ENCODE data around the gene MYO15B. TPM values are rescaled to one million over a fixed set of nuclear protein-coding genes. Genes with fewer than 3 reads are reported as not detected.
A peak's percentile ranks its signal among the peaks of the same experiment; 100 is the strongest.

The MYO15B gene
- total and polyA plus RNA-seq, 4 donors, result 84.5 to 197 (median 167) TPM

DNA sequence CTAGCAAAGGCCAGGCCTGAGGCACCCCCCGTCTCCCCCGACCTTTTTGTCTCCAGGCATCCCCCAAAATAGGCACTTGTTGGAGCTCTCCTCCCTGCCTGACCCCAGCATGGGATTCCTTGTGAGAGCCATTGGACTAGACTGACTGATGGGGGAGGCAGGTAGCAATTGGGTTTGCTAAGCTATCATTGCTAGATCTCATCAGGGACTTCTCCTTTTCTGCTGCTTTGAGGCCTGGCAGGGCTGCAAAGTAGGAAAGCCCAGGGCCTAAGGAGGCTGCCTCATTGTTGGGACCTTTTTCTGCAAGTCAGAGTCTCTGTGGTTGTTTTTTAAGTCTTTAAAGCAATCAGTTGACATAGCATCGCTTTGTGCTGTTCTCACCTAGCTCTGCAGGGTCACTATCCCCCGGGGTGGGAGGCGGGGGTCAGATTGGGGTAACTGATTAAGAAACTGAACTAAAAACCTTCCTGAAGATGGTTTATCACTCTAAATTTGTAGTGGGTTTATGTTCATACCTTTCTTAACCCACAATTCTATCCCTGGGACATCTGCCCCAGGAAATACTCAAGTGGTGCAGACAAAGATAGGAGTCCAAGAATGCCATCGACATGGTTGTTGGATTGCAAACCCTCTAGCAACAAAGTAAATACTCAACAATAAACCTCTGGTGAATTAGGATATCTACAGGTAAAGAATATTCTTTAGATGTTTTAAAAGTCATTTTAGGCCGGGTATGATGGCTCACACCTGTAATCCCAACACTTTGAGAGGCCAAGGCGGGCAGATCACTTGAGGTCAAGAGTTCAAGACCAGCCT is 34.1 kb upstream of the MYO15B start:
- H3K36me3 ChIP-seq (ENCODE audit: control insufficient read depth in 4 of 4, insufficient read depth in 4 of 4, low read length in 4 of 4), result peaks cover 0 to 5% (median 0%) of the 10 kb centered on the region in 4 donors
- no peak for ATAC-seq (ENCODE audit: insufficient read depth, low FRiP score)

DNA sequence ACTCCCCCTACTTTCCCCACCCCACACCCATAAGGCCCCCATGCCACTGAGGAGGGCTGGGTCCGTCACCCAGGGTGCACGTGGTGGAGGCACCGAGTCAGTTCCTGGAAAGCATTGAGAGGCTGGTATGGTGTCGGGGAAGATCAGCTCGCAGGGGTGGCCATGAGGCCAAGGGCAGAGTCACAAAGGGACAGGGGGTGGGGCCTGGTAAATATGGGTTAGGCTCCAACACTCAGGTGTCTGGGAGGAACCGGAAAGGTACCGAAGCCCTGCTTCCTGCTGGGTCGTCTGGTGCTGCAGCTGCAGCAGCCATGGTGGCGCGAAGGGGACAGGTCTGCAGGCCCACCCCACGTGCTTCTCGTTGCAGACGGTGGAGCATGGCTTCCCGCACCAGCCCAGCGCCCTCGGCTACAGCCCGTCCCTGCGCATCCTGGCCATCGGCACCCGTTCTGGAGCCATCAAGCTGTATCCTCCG is 31.9 kb upstream of the MYO15B start:
- no peak for DNase-seq

More for the DNA sequence above, 34.1 kb upstream of the MYO15B start:
- H3K9ac ChIP-seq (ENCODE audit: insufficient read depth in 1 of 2, low read length in 2 of 2), result no peak overlapping the region
- TF ChIP-seq, protein P1, sequence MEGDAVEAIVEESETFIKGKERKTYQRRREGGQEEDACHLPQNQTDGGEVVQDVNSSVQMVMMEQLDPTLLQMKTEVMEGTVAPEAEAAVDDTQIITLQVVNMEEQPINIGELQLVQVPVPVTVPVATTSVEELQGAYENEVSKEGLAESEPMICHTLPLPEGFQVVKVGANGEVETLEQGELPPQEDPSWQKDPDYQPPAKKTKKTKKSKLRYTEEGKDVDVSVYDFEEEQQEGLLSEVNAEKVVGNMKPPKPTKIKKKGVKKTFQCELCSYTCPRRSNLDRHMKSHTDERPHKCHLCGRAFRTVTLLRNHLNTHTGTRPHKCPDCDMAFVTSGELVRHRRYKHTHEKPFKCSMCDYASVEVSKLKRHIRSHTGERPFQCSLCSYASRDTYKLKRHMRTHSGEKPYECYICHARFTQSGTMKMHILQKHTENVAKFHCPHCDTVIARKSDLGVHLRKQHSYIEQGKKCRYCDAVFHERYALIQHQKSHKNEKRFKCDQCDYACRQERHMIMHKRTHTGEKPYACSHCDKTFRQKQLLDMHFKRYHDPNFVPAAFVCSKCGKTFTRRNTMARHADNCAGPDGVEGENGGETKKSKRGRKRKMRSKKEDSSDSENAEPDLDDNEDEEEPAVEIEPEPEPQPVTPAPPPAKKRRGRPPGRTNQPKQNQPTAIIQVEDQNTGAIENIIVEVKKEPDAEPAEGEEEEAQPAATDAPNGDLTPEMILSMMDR (IDR thresholded peaks at IDR 0.05; ENCODE audit: control extremely low read depth, extremely low read depth), result no peak
- H3K4me1 ChIP-seq (ENCODE audit: control insufficient read depth in 5 of 5, insufficient read depth in 5 of 5, low read length in 5 of 5), result peaks cover 0 to 24% (median 9%) of the 10 kb centered on the region in 5 donors
- WGBS, 2 donors, result 76 to 79% methylated on average over 8 of the region's 8 CpGs
- H3K27ac ChIP-seq (ENCODE audit: low read depth in 1 of 2, low read length in 1 of 2), result peak overlapping the region in 1 of 2 donors; percentile 0
- H3K4me3 ChIP-seq, result no peak overlapping the region
- no peak for DNase-seq
- no peaks in the 10 kb centered on the region for H3K27me3 ChIP-seq (ENCODE audit: control insufficient read depth in 3 of 3, insufficient read depth in 3 of 3, low read length in 2 of 3)
- no peaks in the 10 kb centered on the region for H3K9me3 ChIP-seq (ENCODE audit: control insufficient read depth in 4 of 4, insufficient read depth in 3 of 4, low read length in 3 of 4)

GRCh38 chr17:75557075-75557851 is 30.3 kb upstream of the MYO15B start:
- WGBS, 2 donors, result 54 to 79% methylated on average over 15 of the region's 15 CpGs
- Histone ChIP-seq H3K4me1 (ENCODE audit: control insufficient read depth in 5 of 5, insufficient read depth in 5 of 5, low read length in 5 of 5) (peaks cover 0 to 23% (median 4%) of the 10 kb centered on the region in 5 donors), H3K4me3 (no peak overlapping the region), H3K27me3 (ENCODE audit: control insufficient read depth in 3 of 3, insufficient read depth in 3 of 3, low read length in 2 of 3) (no peaks in the 10 kb centered on the region), H3K27ac (ENCODE audit: low read depth in 1 of 2, low read length in 1 of 2) (peak overlapping the region in 1 of 2 donors; percentile 43), H3K9ac (ENCODE audit: insufficient read depth in 1 of 2, low read length in 2 of 2) (no peak overlapping the region), H3K9me3 (ENCODE audit: control insufficient read depth in 4 of 4, insufficient read depth in 3 of 4, low read length in 3 of 4) (no peaks in the 10 kb centered on the region), H3K36me3 (ENCODE audit: control insufficient read depth in 4 of 4, insufficient read depth in 4 of 4, low read length in 4 of 4) (peaks cover 0 to 12% (median 0%) of the 10 kb centered on the region in 4 donors)
- DNase-seq (peak; percentile 55 to 84 (median 82)), ATAC-seq (ENCODE audit: insufficient read depth, low FRiP score) (peak; percentile 34)
- TF ChIP-seq, protein P1 (IDR thresholded peaks at IDR 0.05; ENCODE audit: control extremely low read depth, extremely low read depth), result no peak

More for the DNA sequence above, 31.9 kb upstream of the MYO15B start:
- H3K9me3 ChIP-seq (ENCODE audit: control insufficient read depth in 4 of 4, insufficient read depth in 3 of 4, low read length in 3 of 4), result no peaks in the 10 kb centered on the region
- no peaks in the 10 kb centered on the region for H3K27me3 ChIP-seq (ENCODE audit: control insufficient read depth in 3 of 3, insufficient read depth in 3 of 3, low read length in 2 of 3)
- H3K27ac ChIP-seq (ENCODE audit: low read depth in 1 of 2, low read length in 1 of 2), result no peak overlapping the region
- H3K4me1 ChIP-seq (ENCODE audit: control insufficient read depth in 5 of 5, insufficient read depth in 5 of 5, low read length in 5 of 5), result peaks cover 0 to 24% (median 4%) of the 10 kb centered on the region in 5 donors
- TF ChIP-seq, protein P1 (IDR thresholded peaks at IDR 0.05; ENCODE audit: control extremely low read depth, extremely low read depth), result no peak
- H3K4me3 ChIP-seq, result no peak overlapping the region
- no peak overlapping the region for H3K9ac ChIP-seq (ENCODE audit: insufficient read depth in 1 of 2, low read length in 2 of 2)
- WGBS, 2 donors, result 90% methylated on average over 21 of the region's 21 CpGs
- ATAC-seq (ENCODE audit: insufficient read depth, low FRiP score), result no peak
- peaks cover 0 to 12% (median 0%) of the 10 kb centered on the region in 4 donors for H3K36me3 ChIP-seq (ENCODE audit: control insufficient read depth in 4 of 4, insufficient read depth in 4 of 4, low read length in 4 of 4)

Data from lung (tissue), 12 donors.